HCT116 (cell line): ENCODE data around the gene INSIG2.

ENCODE experiments used
- ATF3 ChIP-seq: IDR thresholded peaks from 2 replicates; pipeline ENCODE4 v1.6.1; 2012
- CTCF ChIP-seq, 3 experiments: fragments of 200-600 bp in 1 of 3; sonication (generic) in 1 of 3; IDR thresholded peaks in 2 of 3; conservative IDR thresholded peaks in 1 of 3; 2 replicates each; pipeline ENCODE4 v1.5.1; 2012 to 2017; ENCODE audit warnings: low read depth in 2 of 3, low read length in 2 of 3, antibody characterized with exemption in 1 of 3, borderline replicate concordance in 1 of 3, control low read depth in 1 of 3, mild to moderate bottlenecking in 1 of 3, mixed read lengths in 1 of 3, mixed run types in 1 of 3, moderate library complexity in 1 of 3; ENCODE audit not compliant: insufficient read depth in 1 of 3
- EZH2 ChIP-seq: fragments of 200-600 bp; sonication (generic); IDR thresholded peaks from 2 replicates; pipeline ENCODE4 v1.6.1; 2017; ENCODE audit warnings: antibody characterized with exemption, mixed run types
- EZH2phosphoT487 ChIP-seq: fragments of 200-600 bp; IDR thresholded peaks from 2 replicates; pipeline ENCODE4 v1.6.1; 2018; ENCODE audit warnings: antibody characterized with exemption, borderline replicate concordance
- JUND ChIP-seq: IDR thresholded peaks from 2 replicates; pipeline ENCODE4 v1.6.1; 2012
- POLR2A ChIP-seq: IDR thresholded peaks from 2 replicates; pipeline ENCODE4 v1.7.0; 2011; ENCODE audit warnings: borderline replicate concordance; ENCODE audit not compliant: insufficient read depth, insufficient read length; ENCODE audit errors: extremely low read depth
- POLR2AphosphoS5 ChIP-seq: IDR thresholded peaks from 2 replicates; pipeline ENCODE4 v1.6.1; 2011; ENCODE audit warnings: mild to moderate bottlenecking, low read depth, low read length, moderate library complexity
- RAD21 ChIP-seq: IDR thresholded peaks from 2 replicates; pipeline ENCODE4 v1.6.1; 2012; ENCODE audit warnings: low read depth, mild to moderate bottlenecking
- REST ChIP-seq: IDR thresholded peaks from 2 replicates; pipeline ENCODE4 v1.6.1; 2012; ENCODE audit warnings: low read depth
- SIN3A ChIP-seq: IDR thresholded peaks from 2 replicates; pipeline ENCODE4 v1.6.1; 2012; ENCODE audit warnings: low read depth
- SRF ChIP-seq: IDR thresholded peaks from 2 replicates; pipeline ENCODE4 v1.6.1; 2012; ENCODE audit warnings: low read depth
- YY1 ChIP-seq: IDR thresholded peaks from 2 replicates; pipeline ENCODE4 v1.6.1; 2011; ENCODE audit warnings: low read length, low read depth, moderate library complexity, mild to moderate bottlenecking; ENCODE audit not compliant: insufficient replicate concordance; ENCODE audit errors: extremely low read depth
- ZBTB33 ChIP-seq: IDR thresholded peaks from 2 replicates; pipeline ENCODE4 v1.6.1; 2011; ENCODE audit warnings: mild to moderate bottlenecking, low read length, moderate library complexity; ENCODE audit not compliant: insufficient replicate concordance; ENCODE audit errors: extremely low read depth

GRCh38 chr2:118151831-118152230, 63.6 kb downstream of the INSIG2 start:
- TF ChIP-seq EZH2 (no peak), ATF3 (no peak), POLR2AphosphoS5 (no peak), CTCF (IDR thresholded peaks at IDR 0.05 in 2 of 3, conservative IDR thresholded peaks at IDR 0.05 in 1 of 3; ENCODE audit: borderline replicate concordance in 1 of 3, insufficient read depth in 1 of 3, low read depth in 2 of 3, low read length in 2 of 3) (no peak), ZBTB33 (no peak), JUND (no peak), POLR2A (no peak), SIN3A (no peak), SRF (no peak), REST (no peak), RAD21 (no peak), YY1 (no peak), EZH2phosphoT487 (no peak)
